HG03558 (cell line): ENCODE results near the gene RHOT2.

Experiments
- ATAC-seq: cut with Tn5 transposase; IDR thresholded peaks from one replicate; pipeline ENCODE4 v1.9.1; 2021; ENCODE audit warnings: moderate number of reproducible peaks; ENCODE audit not compliant: unreplicated experiment; ENCODE audit errors: extremely low read depth

The RHOT2 gene

DNA sequence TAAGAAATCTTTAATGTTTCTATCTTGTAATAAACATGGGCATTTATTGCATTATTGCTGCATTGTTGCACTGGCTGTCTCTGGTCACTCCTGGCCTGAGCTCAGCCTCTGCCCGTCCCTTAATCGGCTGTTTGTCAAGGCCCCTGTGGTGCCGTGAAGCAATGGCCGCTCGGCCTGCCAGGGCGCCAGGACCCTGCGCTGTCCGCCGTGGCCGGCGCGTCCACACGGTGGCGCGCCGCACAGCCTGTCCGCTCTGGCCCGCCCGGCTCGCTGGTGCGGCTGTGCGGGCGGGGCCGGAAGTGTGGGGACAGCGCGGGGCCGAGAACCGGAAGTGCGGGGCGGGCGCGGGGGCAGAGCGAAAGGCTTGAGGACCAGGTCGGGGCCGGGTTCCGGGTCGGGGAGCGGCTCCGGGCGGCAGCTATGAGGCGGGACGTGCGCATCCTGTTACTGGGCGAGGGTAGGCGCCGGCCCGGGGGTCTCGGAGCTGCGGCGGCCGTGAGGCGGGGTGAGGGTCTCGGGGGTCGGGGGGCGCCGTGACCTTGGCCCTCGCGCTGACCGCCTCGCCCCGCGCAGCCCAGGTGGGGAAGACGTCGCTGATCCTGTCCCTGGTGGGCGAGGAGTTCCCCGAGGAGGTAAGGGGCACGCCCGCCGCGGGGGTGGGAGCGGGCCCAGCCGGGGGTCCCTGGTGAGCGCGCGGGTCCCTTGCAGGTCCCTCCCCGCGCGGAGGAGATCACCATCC is at the start of gene RHOT2:
Gene RHOT2 (plus strand): TSS at position 353 of the 739 bp plus-strand sequence. CDS start 68 bp downstream, at position 421.
- peak; percentile 57 for ATAC-seq

GRCh38 chr16:619476-620100 is 48.3 kb upstream of the RHOT2 start:
- no peak for ATAC-seq

GRCh38 chr16:620700-621525 is 47.0 kb upstream of the RHOT2 start:
- no peak for ATAC-seq

GRCh38 chr16:621526-622105 is 46.3 kb upstream of the RHOT2 start:
- ATAC-seq = no peak

DNA sequence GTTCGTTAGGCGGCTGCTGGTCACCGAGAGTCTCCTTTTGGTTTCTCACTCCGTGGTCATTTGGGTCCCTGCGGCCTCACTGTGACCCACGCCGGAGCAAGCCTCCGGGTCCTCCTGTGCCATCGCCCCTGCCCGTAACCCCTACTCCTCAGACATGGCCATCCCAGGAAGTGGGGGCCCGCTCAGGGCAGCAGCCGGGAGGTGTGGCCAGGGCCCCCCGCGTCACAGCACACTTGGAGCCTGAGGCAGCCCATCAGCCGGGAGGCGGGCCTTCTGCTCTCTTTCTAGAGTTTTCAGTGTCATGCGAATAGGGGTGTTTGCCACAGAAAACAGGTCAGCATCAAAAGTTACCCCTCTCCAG is 45.0 kb upstream of the RHOT2 start:
- ATAC-seq = no peak

DNA sequence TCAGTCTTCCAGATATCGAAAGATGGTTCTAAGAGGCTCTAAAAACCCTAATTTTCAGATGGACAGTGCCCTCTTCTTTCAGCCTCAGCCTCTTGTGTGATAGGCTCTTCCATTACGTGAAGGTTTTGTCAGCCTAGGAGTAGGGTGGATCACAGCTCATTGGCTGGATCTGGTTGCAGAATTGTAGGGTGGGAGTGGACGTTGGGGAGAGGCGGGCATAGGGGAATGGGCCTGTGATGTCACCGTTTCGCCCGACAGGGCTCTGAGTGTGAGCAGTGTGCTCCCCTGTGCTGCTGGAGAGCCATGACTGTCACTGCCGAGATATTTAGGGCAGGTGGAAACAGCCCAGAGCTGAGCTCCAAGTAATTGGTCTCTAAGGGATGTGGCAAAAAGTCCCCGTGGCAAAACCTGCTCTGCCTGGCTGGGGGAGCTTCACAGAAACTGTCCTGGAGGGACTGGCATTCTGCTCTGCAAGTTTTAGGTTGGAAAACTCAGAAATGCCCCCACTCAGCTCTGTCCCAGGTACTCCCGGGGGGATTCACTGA is 43.3 kb upstream of the RHOT2 start:
- ATAC-seq = no peak

DNA sequence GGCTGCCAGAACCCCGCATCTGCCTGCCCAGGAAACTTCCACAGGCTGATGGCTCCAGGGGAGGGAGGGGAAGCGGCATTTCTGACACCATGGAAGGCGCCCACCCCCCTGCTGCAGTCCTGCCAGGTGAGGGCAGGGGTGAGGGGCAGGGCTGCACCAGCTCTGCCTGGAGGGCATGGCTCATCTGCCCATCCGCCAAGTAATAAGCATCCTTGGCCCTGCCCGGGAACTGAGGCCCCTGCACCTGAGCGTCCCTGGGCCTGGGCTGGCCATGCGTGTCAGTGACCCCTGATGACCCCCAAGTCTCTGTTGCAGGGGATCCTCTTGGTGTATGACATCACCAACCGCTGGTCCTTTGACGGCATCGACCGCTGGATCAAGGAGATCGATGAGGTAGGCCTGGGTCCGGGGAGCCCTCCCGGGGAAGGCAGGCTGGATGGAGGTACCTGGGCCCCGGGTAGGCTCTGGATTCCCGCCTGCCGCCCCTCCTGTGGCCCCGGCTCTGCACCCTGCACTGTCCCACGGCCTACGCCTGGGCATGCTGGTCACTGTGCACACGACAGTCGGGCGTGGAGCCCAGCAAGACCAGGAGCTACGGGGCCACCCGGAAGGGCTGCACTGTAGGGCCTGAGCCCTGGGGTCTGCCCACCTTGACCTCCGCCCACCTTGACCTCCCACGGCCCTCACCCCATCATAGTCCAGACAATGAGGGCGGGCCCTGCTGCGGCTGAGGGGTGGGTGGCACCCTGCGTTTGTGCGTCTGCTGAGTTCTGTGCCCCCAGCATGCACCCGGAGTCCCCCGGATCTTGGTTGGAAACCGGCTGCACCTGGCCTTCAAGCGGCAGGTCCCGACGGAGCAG is 42.6 kb upstream of the RHOT2 start:
- ATAC-seq = no peak

DNA sequence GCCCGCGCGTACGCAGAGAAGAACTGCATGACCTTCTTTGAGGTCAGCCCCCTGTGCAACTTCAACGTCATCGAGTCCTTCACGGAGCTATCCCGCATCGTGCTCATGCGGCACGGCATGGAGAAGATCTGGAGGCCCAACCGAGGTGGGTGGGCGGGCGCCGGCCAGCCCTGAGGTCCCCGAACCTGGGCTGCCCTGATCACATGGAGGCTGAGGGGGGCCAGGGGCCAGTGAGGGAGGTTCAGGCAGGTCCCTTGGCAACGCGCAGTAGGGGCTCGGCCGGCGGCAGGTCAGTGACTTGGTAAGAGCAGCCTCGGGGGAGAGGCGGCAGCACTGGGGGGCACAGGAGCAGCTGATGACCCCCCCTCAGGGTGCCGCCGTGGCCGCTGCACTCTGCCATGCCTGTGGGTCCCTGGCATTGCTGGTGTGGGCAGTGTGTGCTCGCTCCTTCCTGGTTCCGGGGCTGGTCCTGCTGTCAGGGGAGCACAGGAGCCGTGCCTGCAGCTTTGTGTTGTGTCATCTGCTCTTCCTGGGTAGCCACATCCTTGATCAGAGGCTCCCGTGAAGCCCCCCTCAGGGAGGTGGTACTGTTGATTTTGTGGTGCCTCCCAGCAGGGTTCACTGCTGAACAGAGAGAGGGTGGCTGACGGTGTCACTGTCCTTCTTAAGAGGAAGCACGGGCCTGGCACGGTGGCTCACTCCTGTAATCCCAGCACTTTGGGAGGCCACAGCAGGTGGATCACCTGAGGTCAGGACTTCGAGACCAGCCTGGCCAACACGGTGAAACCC is 41.8 kb upstream of the RHOT2 start:
- no peak for ATAC-seq

GRCh38 chr16:626787-627453 is 41.0 kb upstream of the RHOT2 start:
- ATAC-seq = no peak

DNA sequence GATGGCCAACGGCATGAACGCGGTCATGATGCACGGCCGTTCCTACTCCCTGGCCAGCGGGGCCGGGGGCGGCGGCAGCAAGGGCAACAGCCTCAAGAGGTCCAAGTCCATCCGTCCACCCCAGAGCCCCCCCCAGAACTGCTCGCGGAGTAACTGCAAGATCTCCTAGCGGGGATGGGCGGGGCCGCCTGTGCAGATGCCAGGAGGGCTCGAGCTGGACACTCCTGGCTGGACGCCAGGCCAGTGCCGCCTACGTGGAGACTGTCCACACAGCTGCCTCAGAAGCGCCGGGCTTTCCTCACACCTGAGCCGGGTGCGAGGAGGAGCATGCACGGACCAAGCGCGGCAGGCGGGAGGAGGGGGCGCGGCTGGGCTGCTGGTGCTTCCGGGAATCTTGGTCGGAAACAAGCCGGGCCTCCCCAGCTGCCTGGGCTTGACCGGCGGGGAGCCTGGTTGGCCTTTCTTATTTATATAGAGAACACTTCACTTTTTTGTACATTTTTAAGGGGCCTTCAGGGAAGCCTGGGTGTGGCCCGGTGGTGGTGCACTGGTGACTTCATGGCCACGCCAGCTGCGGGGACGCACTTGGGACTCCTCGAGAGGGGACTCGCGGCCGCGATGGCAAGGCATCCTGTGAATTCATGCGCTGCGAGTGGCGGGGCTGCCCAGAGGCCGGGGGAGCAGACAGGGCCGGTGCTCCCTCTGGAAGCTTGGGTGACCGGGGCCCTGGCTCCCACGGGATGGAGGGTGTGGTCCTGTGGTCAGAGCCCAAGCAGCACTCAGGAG is 40.3 kb upstream of the RHOT2 start:
- no peak for ATAC-seq

DNA sequence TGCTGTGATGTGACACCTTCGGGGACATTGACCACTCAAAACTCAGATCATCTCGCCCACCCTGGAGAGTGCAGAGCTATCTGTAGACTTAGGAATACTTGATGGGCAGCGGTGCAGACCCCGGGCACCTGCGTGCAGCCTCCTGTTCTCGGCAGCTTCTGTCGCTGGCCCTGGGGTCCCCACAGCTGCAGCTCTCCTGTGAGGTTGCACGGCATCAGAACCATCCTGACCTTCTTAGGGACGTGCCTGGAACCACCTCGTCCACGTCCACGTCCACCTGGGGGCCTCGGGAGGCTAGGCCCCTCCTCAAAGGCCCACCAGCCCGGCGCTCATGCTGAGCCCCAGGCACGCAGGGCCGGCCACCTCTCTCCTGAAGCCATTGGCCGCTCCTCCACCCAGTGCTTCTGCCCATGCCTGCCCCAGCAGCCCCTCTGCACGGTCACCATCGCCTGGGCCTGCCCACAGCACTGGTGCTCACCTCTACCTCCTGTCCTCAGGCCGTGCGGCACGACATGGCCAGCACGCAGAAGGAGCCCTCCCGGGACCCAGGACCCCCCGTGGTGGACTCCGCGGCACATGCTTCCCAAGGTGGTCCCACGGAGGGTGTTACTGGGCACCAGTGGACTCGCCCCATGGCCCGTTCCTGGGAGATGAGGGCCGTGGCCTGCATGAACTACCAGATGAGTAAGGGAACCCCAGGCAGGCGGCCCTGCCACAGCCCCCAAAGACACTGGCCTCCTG is 39.4 kb upstream of the RHOT2 start:
- no peak for ATAC-seq

- ATAC-seq = no peak
These were observed 38.6 kb upstream of the RHOT2 start for GRCh38 chr16:629185-629832.

- ATAC-seq = no peak
These were observed 38.1 kb upstream of the RHOT2 start for GRCh38 chr16:629833-630248.

- ATAC-seq = no peak
These were observed 37.6 kb upstream of the RHOT2 start for GRCh38 chr16:630249-630814.

DNA sequence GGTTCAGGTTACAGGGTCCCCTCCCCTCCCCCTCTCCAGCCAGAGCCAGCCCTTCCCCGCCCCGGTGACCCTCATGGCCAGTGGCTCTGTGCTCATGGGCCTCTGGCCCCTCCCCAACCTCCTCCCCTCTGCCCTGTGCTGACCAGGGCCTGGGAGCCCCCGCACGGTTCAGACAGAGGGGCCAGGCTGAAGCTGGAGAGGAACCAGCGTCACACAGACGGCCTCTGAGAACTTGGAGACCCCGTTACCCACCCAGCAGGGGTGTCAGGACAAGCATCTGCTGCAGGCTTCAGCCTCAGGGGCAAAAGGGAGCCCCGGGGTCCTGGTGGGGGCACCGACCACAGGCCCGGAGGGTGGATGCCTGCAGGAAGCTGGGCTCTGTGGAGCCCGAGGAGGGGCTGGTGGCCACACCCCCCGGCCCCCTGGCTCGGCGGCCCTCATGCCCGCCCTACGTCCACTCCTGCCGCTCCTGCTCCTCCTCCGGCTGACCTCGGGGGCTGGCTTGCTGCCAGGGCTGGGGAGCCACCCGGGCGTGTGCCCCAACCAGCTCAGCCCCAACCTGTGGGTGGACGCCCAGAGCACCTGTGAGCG is 37.0 kb upstream of the RHOT2 start, which contains the start of gene WFIKKN1:
Gene WFIKKN1 (plus strand): TSS at position 171 of the 591 bp plus-strand sequence. CDS start 269 bp downstream, at position 440.
- no peak for ATAC-seq
